Vagina (tissue), 2 donors: ENCODE measurements around the gene TOX3. TPM values are rescaled to one million over a fixed set of nuclear protein-coding genes. Genes with fewer than 3 reads are reported as not detected.
A peak's percentile ranks its signal among the peaks of the same experiment; 100 is the strongest.

Experiments used
- DNase-seq, 2 donors: peaks; one replicate each; pipeline ENCODE4 v3.0.0-alpha.2; 2017; ENCODE audit errors: extremely low spot score in 2 of 2
- H3K27ac ChIP-seq: fragments of 200-600 bp; sonication (generic); one replicate; pipeline ENCODE4 v1.5.1; 2019
- H3K27me3 ChIP-seq: fragments of 200-600 bp; sonication (generic); one replicate; pipeline ENCODE4 v1.5.1; 2019
- H3K36me3 ChIP-seq, 2 donors: fragments of 200-600 bp; sonication (generic); one replicate each; pipeline ENCODE4 v1.5.1; 2017 to 2019
- H3K4me1 ChIP-seq: fragments of 200-600 bp; sonication (generic); one replicate; pipeline ENCODE4 v1.5.1; 2019
- H3K4me3 ChIP-seq, 2 donors: fragments of 200-600 bp; sonication (generic); 1 replicate in 1 of 2; 2 replicates in 1 of 2; pipeline ENCODE4 v1.5.1; 2016 to 2019
- H3K9me3 ChIP-seq: fragments of 200-600 bp; sonication (generic); one replicate; pipeline ENCODE4 v1.5.1; 2019
- POLR2A ChIP-seq, 2 donors: fragments of 450-650 bp; IDR thresholded peaks; one replicate each; pipeline ENCODE4 v1.6.1; 2017; ENCODE audit warnings: antibody characterized with exemption in 2 of 2, mild to moderate bottlenecking in 2 of 2, moderate library complexity in 2 of 2
- POLR2AphosphoS5 ChIP-seq, 2 donors: sonication (generic); formaldehyde crosslinking; IDR thresholded peaks; one replicate each; pipeline ENCODE4 v1.9.0; 2017; ENCODE audit warnings: antibody characterized with exemption in 2 of 2, mild to moderate bottlenecking in 2 of 2, low read depth in 1 of 2; ENCODE audit not compliant: insufficient read depth in 1 of 2
- intact Hi-C: fragments of 100-400 bp; cut with DNase I; formaldehyde crosslinking; loops from one replicate; pipeline ENCODE4 v1.15.1; 2023
- total RNA-seq: library from RNA; depleted of rRNA; stranded (reverse); fragments of >200 nt; gene quantifications from one replicate; pipeline ENCODE4 v1.2.3, GENCODE V29; 2016
- TF ChIP-seq, protein P1 (sequence below), 3 experiments: fragments of 450-650 bp in 2 of 3; fragments of 200-600 bp in 1 of 3; sonication (generic) in 1 of 3; IDR thresholded peaks; one replicate each; pipeline ENCODE4 v1.5.1; 2017 to 2019; ENCODE audit warnings: antibody characterized with exemption in 3 of 3, mild to moderate bottlenecking in 2 of 3, moderate library complexity in 2 of 3

TOX3 gene
- total RNA-seq, result 1.2 TPM

DNA sequence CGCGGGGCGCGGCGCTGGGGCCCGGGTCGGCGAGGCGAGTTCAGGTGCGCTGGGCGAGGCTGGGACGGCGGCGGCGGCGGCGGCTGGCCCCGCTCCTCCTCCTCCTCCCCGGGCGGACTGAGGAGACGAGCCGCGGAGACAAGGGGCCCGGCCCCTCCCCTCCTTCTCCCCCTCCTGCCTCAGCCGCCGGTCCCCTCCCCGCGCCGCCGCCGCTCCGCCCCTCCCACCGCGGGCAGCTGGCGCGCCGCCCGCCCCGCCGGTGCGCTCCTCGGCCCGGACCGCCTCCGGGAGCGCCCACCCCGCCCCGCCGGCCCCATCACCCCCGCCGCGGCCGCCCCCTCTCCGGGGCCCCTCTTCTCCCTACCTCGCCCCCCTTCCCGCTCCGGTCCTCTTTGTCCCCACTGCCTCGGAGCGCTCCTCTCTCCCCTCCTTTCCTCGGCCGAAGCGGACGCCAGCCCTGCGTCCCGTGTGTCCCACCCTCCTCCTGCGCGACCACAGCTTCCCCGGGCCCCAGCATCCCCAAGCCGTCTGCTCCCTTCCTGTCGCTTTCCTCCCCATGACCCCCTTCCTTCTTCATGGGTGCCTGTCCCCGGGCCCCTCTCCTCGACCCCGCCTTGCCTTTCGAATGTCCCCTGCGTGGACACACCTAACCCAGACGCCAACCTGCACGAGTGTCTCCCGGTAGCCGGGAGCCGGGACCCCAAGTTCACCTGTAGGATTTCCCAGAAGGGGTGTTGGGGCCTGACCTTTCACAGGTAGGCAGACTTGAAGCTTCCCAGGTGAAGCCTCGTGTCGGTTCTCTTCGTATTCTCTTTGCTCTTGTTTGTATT is at the start of gene TOX3:
TSS of gene TOX3 (minus strand) at position 140 of the 830 bp plus-strand sequence. CDS start 420 bp downstream, outside the sequence.
- TF ChIP-seq, protein P1, sequence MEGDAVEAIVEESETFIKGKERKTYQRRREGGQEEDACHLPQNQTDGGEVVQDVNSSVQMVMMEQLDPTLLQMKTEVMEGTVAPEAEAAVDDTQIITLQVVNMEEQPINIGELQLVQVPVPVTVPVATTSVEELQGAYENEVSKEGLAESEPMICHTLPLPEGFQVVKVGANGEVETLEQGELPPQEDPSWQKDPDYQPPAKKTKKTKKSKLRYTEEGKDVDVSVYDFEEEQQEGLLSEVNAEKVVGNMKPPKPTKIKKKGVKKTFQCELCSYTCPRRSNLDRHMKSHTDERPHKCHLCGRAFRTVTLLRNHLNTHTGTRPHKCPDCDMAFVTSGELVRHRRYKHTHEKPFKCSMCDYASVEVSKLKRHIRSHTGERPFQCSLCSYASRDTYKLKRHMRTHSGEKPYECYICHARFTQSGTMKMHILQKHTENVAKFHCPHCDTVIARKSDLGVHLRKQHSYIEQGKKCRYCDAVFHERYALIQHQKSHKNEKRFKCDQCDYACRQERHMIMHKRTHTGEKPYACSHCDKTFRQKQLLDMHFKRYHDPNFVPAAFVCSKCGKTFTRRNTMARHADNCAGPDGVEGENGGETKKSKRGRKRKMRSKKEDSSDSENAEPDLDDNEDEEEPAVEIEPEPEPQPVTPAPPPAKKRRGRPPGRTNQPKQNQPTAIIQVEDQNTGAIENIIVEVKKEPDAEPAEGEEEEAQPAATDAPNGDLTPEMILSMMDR (IDR thresholded peaks at IDR 0.05), result no peak
- TF ChIP-seq POLR2AphosphoS5 (IDR thresholded peaks at IDR 0.05; ENCODE audit: insufficient read depth in 1 of 2, low read depth in 1 of 2), result no peak
- no peak for TF ChIP-seq POLR2A (IDR thresholded peaks at IDR 0.05)
- H3K27ac ChIP-seq, result peak within 1 kb of the TSS; percentile 42

DNA sequence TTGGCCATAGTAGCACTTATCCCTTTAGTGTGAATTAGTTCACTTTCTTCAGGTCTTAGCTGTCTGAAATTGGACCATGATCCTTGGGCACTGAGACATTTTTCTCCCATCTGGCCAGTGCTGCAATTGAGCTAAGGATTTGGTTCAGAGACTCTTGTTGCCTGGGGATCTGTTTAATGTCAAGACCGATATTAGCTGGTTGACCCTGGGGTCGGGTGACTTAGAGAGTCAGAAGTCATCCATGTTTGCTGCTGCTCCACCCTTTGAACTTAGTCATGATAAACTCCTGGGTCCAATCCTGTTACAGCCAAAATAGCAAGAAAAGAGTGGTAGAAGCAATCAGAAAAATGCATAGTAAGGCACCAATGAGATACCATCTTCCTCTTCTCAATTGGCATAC is 45.8 kb upstream of the TOX3 start:
- no peaks in the 10 kb centered on the region for H3K4me1 ChIP-seq
- no peaks in the 10 kb centered on the region for H3K36me3 ChIP-seq
- no peaks in the 10 kb centered on the region for H3K9me3 ChIP-seq
- TF ChIP-seq POLR2AphosphoS5 (IDR thresholded peaks at IDR 0.05; ENCODE audit: insufficient read depth in 1 of 2, low read depth in 1 of 2) (no peak), POLR2A (IDR thresholded peaks at IDR 0.05) (no peak)
- TF ChIP-seq, protein P1 (IDR thresholded peaks at IDR 0.05), result no peak
- no peak overlapping the region for H3K4me3 ChIP-seq
- H3K27me3 ChIP-seq, result no peaks in the 10 kb centered on the region
- no peak for DNase-seq
- no peak overlapping the region for H3K27ac ChIP-seq
- intact Hi-C loops, result no loop called here

More for the DNA sequence above, at the start of gene TOX3:
- Histone ChIP-seq H3K27me3 (no peaks in the 10 kb centered on the region), H3K9me3 (no peaks in the 10 kb centered on the region), H3K4me3 (peak within 1 kb of the TSS; percentile 47 to 51), H3K4me1 (peaks cover 20% of the 10 kb centered on the region), H3K36me3 (no peaks in the 10 kb centered on the region)
- intact Hi-C loops, result no loop called here
- no peak for DNase-seq

DNA sequence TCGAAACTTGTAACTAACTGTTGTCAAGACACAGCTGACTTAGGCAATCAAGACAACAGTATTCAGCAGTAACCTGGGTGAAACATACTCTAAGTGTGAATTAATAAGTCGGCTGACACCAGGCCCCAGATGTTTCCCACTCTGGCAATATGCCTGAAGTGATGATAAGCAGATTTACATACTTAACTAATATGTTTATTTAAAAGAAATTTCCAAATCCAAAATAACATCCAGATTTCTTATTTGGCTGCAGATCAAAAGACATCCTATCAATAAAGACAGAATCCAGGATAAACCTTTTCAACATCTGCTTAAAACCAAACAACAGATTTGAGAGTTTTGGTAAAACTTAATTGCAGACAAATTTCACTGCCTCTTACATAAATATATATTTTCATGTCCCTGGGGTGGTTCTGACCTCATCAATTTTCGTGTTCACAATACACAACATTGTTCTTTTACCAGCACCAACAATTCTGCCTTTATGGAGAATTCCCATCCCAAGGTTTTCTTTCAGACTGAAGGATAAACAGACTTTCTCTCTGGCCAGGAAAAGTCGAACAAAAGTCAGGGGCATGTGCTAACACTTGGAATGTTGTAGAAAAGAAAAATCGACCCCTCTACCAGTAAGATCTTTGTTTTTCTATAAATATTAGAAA is 45.1 kb upstream of the TOX3 start:
- Histone ChIP-seq H3K9me3 (no peaks in the 10 kb centered on the region), H3K27ac (no peak overlapping the region), H3K27me3 (no peaks in the 10 kb centered on the region), H3K4me1 (no peaks in the 10 kb centered on the region), H3K36me3 (no peaks in the 10 kb centered on the region), H3K4me3 (no peak overlapping the region)
- no peak for DNase-seq
- no peak for TF ChIP-seq POLR2AphosphoS5 (IDR thresholded peaks at IDR 0.05; ENCODE audit: insufficient read depth in 1 of 2, low read depth in 1 of 2)
- intact Hi-C loops, result no loop called here

DNA sequence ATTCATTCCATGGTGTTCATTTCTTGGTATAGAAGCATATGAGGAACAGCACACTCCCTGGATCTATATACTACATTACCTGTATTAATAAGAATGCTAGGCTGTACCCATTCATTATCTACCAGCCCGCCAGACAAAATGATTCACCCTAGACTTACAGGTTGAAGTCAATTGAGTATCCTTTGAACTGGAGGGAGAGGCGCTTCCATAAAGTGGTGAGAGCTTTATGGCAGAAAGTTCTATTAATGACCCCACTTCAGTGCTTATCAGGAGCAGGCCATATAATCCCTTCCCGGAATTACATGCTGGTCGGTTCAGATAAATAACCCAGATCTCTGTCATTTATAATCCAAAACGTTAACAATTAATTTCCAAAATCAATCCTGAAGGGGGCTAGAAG is 44.5 kb upstream of the TOX3 start:
- intact Hi-C loops, result no loop called here
- Histone ChIP-seq H3K4me1 (no peaks in the 10 kb centered on the region), H3K36me3 (no peaks in the 10 kb centered on the region), H3K9me3 (no peaks in the 10 kb centered on the region), H3K4me3 (no peak overlapping the region), H3K27ac (no peak overlapping the region), H3K27me3 (no peaks in the 10 kb centered on the region)
- TF ChIP-seq, protein P1 (IDR thresholded peaks at IDR 0.05), result no peak
- no peak for TF ChIP-seq POLR2A (IDR thresholded peaks at IDR 0.05)
- TF ChIP-seq POLR2AphosphoS5 (IDR thresholded peaks at IDR 0.05; ENCODE audit: insufficient read depth in 1 of 2, low read depth in 1 of 2), result no peak
- no peak for DNase-seq

DNA sequence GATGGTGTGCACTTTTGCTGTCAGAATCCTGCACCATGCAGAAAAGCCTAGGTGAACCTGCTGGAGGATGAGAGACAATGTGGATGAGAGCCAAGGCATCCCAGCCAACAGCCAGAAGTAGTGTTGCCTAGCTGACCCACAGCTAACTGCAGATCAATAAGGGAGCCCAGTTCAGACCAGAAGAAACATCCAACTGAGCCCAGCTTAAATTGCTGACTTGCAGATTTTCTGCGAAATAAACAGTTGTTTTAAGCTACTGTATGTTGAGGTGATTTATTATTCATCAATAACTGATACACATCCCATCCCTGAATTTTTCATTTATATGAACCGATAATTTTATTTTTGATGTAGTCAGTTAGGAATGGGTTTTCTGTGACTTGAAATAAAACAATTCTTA is 39.2 kb upstream of the TOX3 start:
- H3K36me3 ChIP-seq, result no peaks in the 10 kb centered on the region
- no peak overlapping the region for H3K4me3 ChIP-seq
- H3K9me3 ChIP-seq, result no peaks in the 10 kb centered on the region
- intact Hi-C loops, result no loop called here
- no peak overlapping the region for H3K27ac ChIP-seq
- H3K4me1 ChIP-seq, result no peaks in the 10 kb centered on the region
- no peak for DNase-seq
- no peak for TF ChIP-seq POLR2AphosphoS5 (IDR thresholded peaks at IDR 0.05; ENCODE audit: insufficient read depth in 1 of 2, low read depth in 1 of 2)
- no peak for TF ChIP-seq POLR2A (IDR thresholded peaks at IDR 0.05)
- TF ChIP-seq, protein P1 (IDR thresholded peaks at IDR 0.05), result no peak
- H3K27me3 ChIP-seq, result no peaks in the 10 kb centered on the region
